ENCODE data around the gene CDH20. TPM values are rescaled to one million over a fixed set of nuclear protein-coding genes. Genes with fewer than 3 reads are reported as not detected.

The CDH20 gene
- total and polyA plus RNA-seq, 2 of the 4 experiments (the other 2 are of a cell fraction), result not detected

DNA sequence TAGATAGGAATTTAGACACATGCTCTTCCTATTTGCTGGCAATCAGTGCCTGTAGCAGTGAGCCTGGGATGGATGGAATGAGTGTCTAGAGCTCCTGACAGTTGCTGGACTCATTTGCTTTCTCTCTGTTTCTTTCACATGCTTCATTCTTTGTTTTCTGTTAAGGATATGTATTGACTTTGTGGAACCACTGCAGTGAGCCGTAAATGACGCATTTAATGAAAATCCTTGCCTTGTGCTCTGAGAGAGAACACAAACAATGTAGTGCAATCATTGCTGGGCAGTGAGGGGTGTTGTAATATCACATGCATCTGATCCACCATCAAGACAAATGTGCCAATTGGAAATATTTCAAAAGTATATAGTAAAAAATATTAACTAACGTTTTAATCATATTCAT, 25.2 kb upstream of the CDH20 start:
- Histone ChIP-seq H4K5ac (ENCODE audit: low read depth, low read length) (no peak overlapping the region), H4K8ac (ENCODE audit: low read depth in 2 of 2, low read length in 2 of 2) (no peak overlapping the region), H3K56ac (ENCODE audit: extremely low read depth, insufficient read depth, low read length) (no peak overlapping the region), H3K14ac (replicated peaks; ENCODE audit: low read depth, low read length) (no peak overlapping the region), H3K18ac (ENCODE audit: low read depth, low read length) (no peak overlapping the region), H3K4me2 (ENCODE audit: low read depth, low read length) (no peak overlapping the region), H3K9me1 (ENCODE audit: insufficient read depth, low read length) (no peaks in the 10 kb centered on the region), H3K9me3 (ENCODE audit: control insufficient read depth, insufficient read depth, low read length) (no peaks in the 10 kb centered on the region), H2BK5ac (ENCODE audit: low read depth, low read length, poor library complexity, severe bottlenecking) (no peak overlapping the region), H4K91ac (ENCODE audit: insufficient read depth, low read depth, low read length) (no peak overlapping the region), H3K4me1 (ENCODE audit: control insufficient read depth, insufficient read depth, low read length) (no peaks in the 10 kb centered on the region), H2BK20ac (ENCODE audit: low read depth, low read length) (no peak overlapping the region), H3K36me3 (ENCODE audit: control insufficient read depth, insufficient read depth, low read length) (no peaks in the 10 kb centered on the region), H3K4me3 (ENCODE audit: insufficient read depth, low read depth, low read length) (no peak overlapping the region), H3K4ac (ENCODE audit: low read depth, low read length) (no peak overlapping the region), H3K27me3 (ENCODE audit: control insufficient read depth, insufficient read depth, low read length) (no peaks in the 10 kb centered on the region), H2BK15ac (ENCODE audit: low read depth, low read length) (no peak overlapping the region), H4K20me1 (ENCODE audit: insufficient read depth, low read length) (no peaks in the 10 kb centered on the region), H3K23ac (ENCODE audit: low read depth, low read length) (no peak overlapping the region), H2AFZ (replicated peaks; ENCODE audit: low read length, poor library complexity) (no peak overlapping the region), H2AK5ac (ENCODE audit: low read depth, low read length) (no peak overlapping the region), H3K9ac (ENCODE audit: low read depth, low read length) (no peak overlapping the region), H2BK120ac (ENCODE audit: low read depth, low read length) (no peak overlapping the region), H2AK9ac (replicated peaks; ENCODE audit: low read depth, low read length, poor library complexity) (no peak overlapping the region), H3K27ac (ENCODE audit: insufficient read depth, low read length) (no peak overlapping the region), H3K79me1 (ENCODE audit: low read depth in 1 of 2, low read length in 2 of 2) (no peaks in the 10 kb centered on the region)
- no peak for TF ChIP-seq SMC3 (IDR thresholded peaks at IDR 0.05; ENCODE audit: low read depth, low read length)
- no peak for TF ChIP-seq MAZ (IDR thresholded peaks at IDR 0.05; ENCODE audit: borderline replicate concordance, low read depth, low read length)
- no peak for TF ChIP-seq RFX5 (IDR thresholded peaks at IDR 0.05; ENCODE audit: low read depth, low read length)
- TF ChIP-seq BHLHE40 (IDR thresholded peaks at IDR 0.05; ENCODE audit: low read depth, low read length), result no peak
- no peak for TF ChIP-seq FOS (IDR thresholded peaks at IDR 0.05; ENCODE audit: low read depth, low read length)
- TF ChIP-seq, protein P1, sequence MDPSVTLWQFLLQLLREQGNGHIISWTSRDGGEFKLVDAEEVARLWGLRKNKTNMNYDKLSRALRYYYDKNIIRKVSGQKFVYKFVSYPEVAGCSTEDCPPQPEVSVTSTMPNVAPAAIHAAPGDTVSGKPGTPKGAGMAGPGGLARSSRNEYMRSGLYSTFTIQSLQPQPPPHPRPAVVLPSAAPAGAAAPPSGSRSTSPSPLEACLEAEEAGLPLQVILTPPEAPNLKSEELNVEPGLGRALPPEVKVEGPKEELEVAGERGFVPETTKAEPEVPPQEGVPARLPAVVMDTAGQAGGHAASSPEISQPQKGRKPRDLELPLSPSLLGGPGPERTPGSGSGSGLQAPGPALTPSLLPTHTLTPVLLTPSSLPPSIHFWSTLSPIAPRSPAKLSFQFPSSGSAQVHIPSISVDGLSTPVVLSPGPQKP (IDR thresholded peaks at IDR 0.05; ENCODE audit: borderline replicate concordance, low read depth, low read length), result no peak
- no peak for TF ChIP-seq RAD21 (IDR thresholded peaks at IDR 0.05; ENCODE audit: low read length)
- TF ChIP-seq POLR2A (IDR thresholded peaks at IDR 0.05; ENCODE audit: low read depth, low read length), result no peak
- no peak for TF ChIP-seq MAFK (IDR thresholded peaks at IDR 0.05; ENCODE audit: low read depth, low read length)
- TF ChIP-seq, protein P2, sequence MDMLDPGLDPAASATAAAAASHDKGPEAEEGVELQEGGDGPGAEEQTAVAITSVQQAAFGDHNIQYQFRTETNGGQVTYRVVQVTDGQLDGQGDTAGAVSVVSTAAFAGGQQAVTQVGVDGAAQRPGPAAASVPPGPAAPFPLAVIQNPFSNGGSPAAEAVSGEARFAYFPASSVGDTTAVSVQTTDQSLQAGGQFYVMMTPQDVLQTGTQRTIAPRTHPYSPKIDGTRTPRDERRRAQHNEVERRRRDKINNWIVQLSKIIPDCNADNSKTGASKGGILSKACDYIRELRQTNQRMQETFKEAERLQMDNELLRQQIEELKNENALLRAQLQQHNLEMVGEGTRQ (IDR thresholded peaks at IDR 0.05; ENCODE audit: low read depth, low read length), result no peak
- TF ChIP-seq, protein P3, sequence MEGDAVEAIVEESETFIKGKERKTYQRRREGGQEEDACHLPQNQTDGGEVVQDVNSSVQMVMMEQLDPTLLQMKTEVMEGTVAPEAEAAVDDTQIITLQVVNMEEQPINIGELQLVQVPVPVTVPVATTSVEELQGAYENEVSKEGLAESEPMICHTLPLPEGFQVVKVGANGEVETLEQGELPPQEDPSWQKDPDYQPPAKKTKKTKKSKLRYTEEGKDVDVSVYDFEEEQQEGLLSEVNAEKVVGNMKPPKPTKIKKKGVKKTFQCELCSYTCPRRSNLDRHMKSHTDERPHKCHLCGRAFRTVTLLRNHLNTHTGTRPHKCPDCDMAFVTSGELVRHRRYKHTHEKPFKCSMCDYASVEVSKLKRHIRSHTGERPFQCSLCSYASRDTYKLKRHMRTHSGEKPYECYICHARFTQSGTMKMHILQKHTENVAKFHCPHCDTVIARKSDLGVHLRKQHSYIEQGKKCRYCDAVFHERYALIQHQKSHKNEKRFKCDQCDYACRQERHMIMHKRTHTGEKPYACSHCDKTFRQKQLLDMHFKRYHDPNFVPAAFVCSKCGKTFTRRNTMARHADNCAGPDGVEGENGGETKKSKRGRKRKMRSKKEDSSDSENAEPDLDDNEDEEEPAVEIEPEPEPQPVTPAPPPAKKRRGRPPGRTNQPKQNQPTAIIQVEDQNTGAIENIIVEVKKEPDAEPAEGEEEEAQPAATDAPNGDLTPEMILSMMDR (conservative IDR thresholded peaks at IDR 0.05; ENCODE audit: low read depth, low read length), result no peak
- no peak for TF ChIP-seq RCOR1 (IDR thresholded peaks at IDR 0.05; ENCODE audit: insufficient replicate concordance, low read length)
- TF ChIP-seq MXI1 (IDR thresholded peaks at IDR 0.05; ENCODE audit: borderline replicate concordance, low read depth, low read length), result no peak
- TF ChIP-seq NFE2L2 (IDR thresholded peaks at IDR 0.05; ENCODE audit: low read depth, low read length), result no peak
- no peak for TF ChIP-seq CHD1 (IDR thresholded peaks at IDR 0.05; ENCODE audit: low read depth, low read length)
- TF ChIP-seq CEBPB (IDR thresholded peaks at IDR 0.05; ENCODE audit: low read depth, low read length), result no peak
- no CpG with 5 or more reads among the region's 3 CpGs for WGBS, 2 experiments (ENCODE audit: extremely low coverage in 2 of 2, insufficient read length in 1 of 2)
- intact Hi-C loops (cut with micrococcal nuclease), result no loop called here
- DNase-seq, result no peak
- no peak for ATAC-seq (ENCODE audit: low read depth)
- ChIA-PET POLR2A (ENCODE audit: unreplicated experiment) (no interaction called here), CTCF (no interaction called here)
- in situ Hi-C loops (cut with MboI; ENCODE audit: low sequenced_read_pairs), result no loop called here
- BruUV-seq (replicated peaks), result no TSS peak
- dilution Hi-C loops (cut with HindIII; ENCODE audit: low sequenced_read_pairs, unreplicated experiment), result no loop called here
